Astrocyte of the spinal cord (primary cell): Measurements from ENCODE around the gene STH.
A peak's percentile ranks its signal among the peaks of the same experiment; 100 is the strongest.

Source experiments
- DNase-seq: peaks from one replicate; pipeline ENCODE4 v3.0.0; 2011; ENCODE audit warnings: low read depth, low spot score
- H3K4me3 ChIP-seq: 2 replicates; pipeline ENCODE4 v1.5.1; 2011; ENCODE audit warnings: low read depth, mild to moderate bottlenecking, low read length, moderate library complexity
- CTCF ChIP-seq: IDR thresholded peaks from 2 replicates; pipeline ENCODE4 v1.5.1; 2012; ENCODE audit warnings: low read depth, mild to moderate bottlenecking, low read length, inconsistent platforms
- in situ Hi-C: cut with HindIII; loops from 2 replicates; pipeline ENCODE4 v1.10.0; 2017; ENCODE audit warnings: low sequenced_read_pairs

Gene STH

GRCh38 chr17:45994987-45995386, 4.1 kb upstream of the STH start:
- H3K4me3 ChIP-seq: no peak overlapping the region
- TF ChIP-seq CTCF: no peak
- in situ Hi-C loops: no loop called here
- DNase-seq: no peak

- TF ChIP-seq CTCF: no peak
- no peak for DNase-seq
- H3K4me3 ChIP-seq: no peak overlapping the region
- in situ Hi-C loops: no loop called here
Measured at GRCh38 chr17:45995627-45996270, 3.3 kb upstream of the STH start.

- in situ Hi-C loops: no loop called here
- no peak overlapping the region for H3K4me3 ChIP-seq
Measured at GRCh38 chr17:45996282-45996937, 2.6 kb upstream of the STH start.

GRCh38 chr17:45997166-45997565, 1.9 kb upstream of the STH start:
- no peak for DNase-seq
- in situ Hi-C loops: no loop called here
- H3K4me3 ChIP-seq: no peak overlapping the region
- TF ChIP-seq CTCF: no peak

More at GRCh38 chr17:45996282-45996937, 2.6 kb upstream of the STH start:
- no peak for TF ChIP-seq CTCF
- no peak for DNase-seq

GRCh38 chr17:45997624-45998023, 1.4 kb upstream of the STH start:
- in situ Hi-C loops: no loop called here
- H3K4me3 ChIP-seq: no peak overlapping the region
- DNase-seq: peak; percentile 10
- no peak for TF ChIP-seq CTCF

GRCh38 chr17:45999900-46000290, 845 bp downstream of the STH start:
- DNase-seq: no peak
- TF ChIP-seq CTCF: no peak
- in situ Hi-C loops: no loop called here

More at GRCh38 chr17:45999900-46000290, 845 bp downstream of the STH start:
- H3K4me3 ChIP-seq: no peak overlapping the region
